ENCODE measurements around the gene CRELD1.

The CRELD1 gene

GRCh38 chr3:9916734-9917680 lies 16.6 kb upstream of the CRELD1 start, which contains the start of gene IL17RC:
Gene IL17RC, plus strand, starts transcription at chr3:9917098. Its CDS starts 218 bp downstream, at chr3:9917316.
- POLR2A ChIA-PET: interaction anchor here (1.2 to 1.5 kb wide), 2 partner anchors 13 to 16 kb away, joined by 3 to 6 read pairs; partner anchors contain the start of gene CRELD1

DNA sequence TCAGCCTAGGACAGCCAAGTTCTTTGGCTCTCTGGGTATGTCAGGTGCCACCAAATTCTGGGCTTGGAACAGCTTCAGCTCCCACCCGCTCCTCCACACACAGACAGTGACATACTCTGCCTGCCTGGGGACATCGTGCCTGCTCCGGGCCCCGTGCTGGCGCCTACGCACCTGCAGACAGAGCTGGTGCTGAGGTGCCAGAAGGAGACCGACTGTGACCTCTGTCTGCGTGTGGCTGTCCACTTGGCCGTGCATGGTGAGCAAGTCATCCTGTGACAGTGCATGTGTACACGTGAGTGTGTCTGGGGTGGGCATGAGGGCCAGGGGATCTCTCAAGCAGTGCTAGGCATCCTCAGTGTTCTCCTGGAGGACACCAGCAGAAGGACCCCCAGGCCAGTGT lies 15.8 kb upstream of the CRELD1 start:
- CTCF ChIA-PET: no interaction called here
- no peak for DNase-seq (ENCODE audit: extremely low spot score)
- POLR2A ChIA-PET: interaction anchor here (1.0 to 1.2 kb wide), 2 partner anchors 15 to 16 kb away, joined by 3 to 4 read pairs; partner anchors contain the start of gene CRELD1
- TF ChIP-seq ARNT (IDR thresholded peaks at IDR 0.05): no peak
- no peak for TF ChIP-seq CTBP1 (IDR thresholded peaks at IDR 0.05; ENCODE audit: borderline replicate concordance)
- TF ChIP-seq TARDBP (IDR thresholded peaks at IDR 0.05): no peak
- TF ChIP-seq LEF1 (IDR thresholded peaks at IDR 0.05; ENCODE audit: borderline replicate concordance): no peak

More at GRCh38 chr3:9916734-9917680, 16.6 kb upstream of the CRELD1 start, which contains the start of gene IL17RC:
- peak; percentile 80 for DNase-seq (ENCODE audit: extremely low spot score)
- CTCF ChIA-PET: no interaction called here
- TF ChIP-seq, protein P1, sequence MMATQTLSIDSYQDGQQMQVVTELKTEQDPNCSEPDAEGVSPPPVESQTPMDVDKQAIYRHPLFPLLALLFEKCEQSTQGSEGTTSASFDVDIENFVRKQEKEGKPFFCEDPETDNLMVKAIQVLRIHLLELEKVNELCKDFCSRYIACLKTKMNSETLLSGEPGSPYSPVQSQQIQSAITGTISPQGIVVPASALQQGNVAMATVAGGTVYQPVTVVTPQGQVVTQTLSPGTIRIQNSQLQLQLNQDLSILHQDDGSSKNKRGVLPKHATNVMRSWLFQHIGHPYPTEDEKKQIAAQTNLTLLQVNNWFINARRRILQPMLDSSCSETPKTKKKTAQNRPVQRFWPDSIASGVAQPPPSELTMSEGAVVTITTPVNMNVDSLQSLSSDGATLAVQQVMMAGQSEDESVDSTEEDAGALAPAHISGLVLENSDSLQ (IDR thresholded peaks at IDR 0.05): no peak
- TF ChIP-seq FOXK2 (IDR thresholded peaks at IDR 0.05): no peak
- TF ChIP-seq FOXA1 (IDR thresholded peaks at IDR 0.05): no peak
- TF ChIP-seq ARNT (IDR thresholded peaks at IDR 0.05): no peak
- TF ChIP-seq BHLHE40 (IDR thresholded peaks at IDR 0.05; ENCODE audit: borderline replicate concordance): no peak
- no peak for TF ChIP-seq SUZ12 (IDR thresholded peaks at IDR 0.05)
- TF ChIP-seq CTBP1 (IDR thresholded peaks at IDR 0.05; ENCODE audit: borderline replicate concordance): no peak
- no peak for TF ChIP-seq HDGF (IDR thresholded peaks at IDR 0.05; ENCODE audit: borderline replicate concordance)
- TF ChIP-seq LEF1 (IDR thresholded peaks at IDR 0.05; ENCODE audit: borderline replicate concordance): no peak
- no peak for TF ChIP-seq SP1 (IDR thresholded peaks at IDR 0.05)
- TF ChIP-seq ELF4 (IDR thresholded peaks at IDR 0.05): no peak
- no peak for TF ChIP-seq FOXM1 (IDR thresholded peaks at IDR 0.05; ENCODE audit: borderline replicate concordance)
- no peak for TF ChIP-seq TARDBP (IDR thresholded peaks at IDR 0.05)
- no peak for TF ChIP-seq L3MBTL2 (conservative IDR thresholded peaks at IDR 0.05)
- no peak for TF ChIP-seq NFRKB (IDR thresholded peaks at IDR 0.05)
- TF ChIP-seq ZNF384 (IDR thresholded peaks at IDR 0.05): no peak

GRCh38 chr3:9918261-9919038 lies 15.2 kb upstream of the CRELD1 start:
- POLR2A ChIA-PET: interaction anchor here (1.0 to 1.2 kb wide), 2 partner anchors 14 to 15 kb away, joined by 3 to 4 read pairs; partner anchors contain the start of gene CRELD1
- DNase-seq (ENCODE audit: extremely low spot score): no peak
- TF ChIP-seq BHLHE40 (IDR thresholded peaks at IDR 0.05; ENCODE audit: borderline replicate concordance) (no peak), SUZ12 (IDR thresholded peaks at IDR 0.05) (no peak), HDGF (IDR thresholded peaks at IDR 0.05; ENCODE audit: borderline replicate concordance) (no peak), CTBP1 (IDR thresholded peaks at IDR 0.05; ENCODE audit: borderline replicate concordance) (no peak), ELF4 (IDR thresholded peaks at IDR 0.05) (no peak), TARDBP (IDR thresholded peaks at IDR 0.05) (no peak), NFRKB (IDR thresholded peaks at IDR 0.05) (no peak), FOXK2 (IDR thresholded peaks at IDR 0.05) (no peak), ARNT (IDR thresholded peaks at IDR 0.05) (no peak), L3MBTL2 (conservative IDR thresholded peaks at IDR 0.05) (no peak), FOXM1 (IDR thresholded peaks at IDR 0.05; ENCODE audit: borderline replicate concordance) (no peak), SP1 (IDR thresholded peaks at IDR 0.05) (no peak), ZNF384 (IDR thresholded peaks at IDR 0.05) (no peak)
- TF ChIP-seq, protein P1 (IDR thresholded peaks at IDR 0.05): no peak
- CTCF ChIA-PET: no interaction called here

DNA sequence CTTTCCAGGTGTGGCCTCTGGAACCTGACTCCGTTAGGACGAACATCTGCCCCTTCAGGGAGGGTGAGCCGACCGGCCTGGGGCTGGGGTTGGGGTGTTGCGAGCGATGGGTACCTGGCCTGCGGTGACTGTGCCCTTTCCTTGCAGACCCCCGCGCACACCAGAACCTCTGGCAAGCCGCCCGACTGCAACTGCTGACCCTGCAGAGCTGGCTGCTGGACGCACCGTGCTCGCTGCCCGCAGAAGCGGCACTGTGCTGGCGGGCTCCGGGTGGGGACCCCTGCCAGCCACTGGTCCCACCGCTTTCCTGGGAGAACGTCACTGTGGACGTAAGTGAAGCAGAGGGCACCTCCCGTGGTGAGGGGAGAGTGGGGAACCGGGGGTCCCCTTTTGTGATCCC lies 5.5 kb upstream of the CRELD1 start:
- CTCF ChIA-PET: no interaction called here
- TF ChIP-seq FOXM1 (IDR thresholded peaks at IDR 0.05; ENCODE audit: borderline replicate concordance) (no peak), NFRKB (IDR thresholded peaks at IDR 0.05) (no peak), SUZ12 (IDR thresholded peaks at IDR 0.05) (no peak), ZNF384 (IDR thresholded peaks at IDR 0.05) (no peak), CTBP1 (IDR thresholded peaks at IDR 0.05; ENCODE audit: borderline replicate concordance) (no peak), SP1 (IDR thresholded peaks at IDR 0.05) (no peak), ARNT (IDR thresholded peaks at IDR 0.05) (no peak), L3MBTL2 (conservative IDR thresholded peaks at IDR 0.05) (no peak), FOXA1 (IDR thresholded peaks at IDR 0.05) (no peak), FOXK2 (IDR thresholded peaks at IDR 0.05) (no peak), LEF1 (IDR thresholded peaks at IDR 0.05; ENCODE audit: borderline replicate concordance) (no peak), BHLHE40 (IDR thresholded peaks at IDR 0.05; ENCODE audit: borderline replicate concordance) (no peak), ELF4 (IDR thresholded peaks at IDR 0.05) (no peak), TARDBP (IDR thresholded peaks at IDR 0.05) (no peak), HDGF (IDR thresholded peaks at IDR 0.05; ENCODE audit: borderline replicate concordance) (no peak)
- TF ChIP-seq, protein P1 (IDR thresholded peaks at IDR 0.05): no peak
- POLR2A ChIA-PET: no interaction called here
- no peak for DNase-seq (ENCODE audit: extremely low spot score)

All from HEK293T (cell line).